Colonic mucosa (tissue), 4 donors: ENCODE data around the gene KCTD10. TPM values are rescaled to one million over a fixed set of nuclear protein-coding genes. Genes with fewer than 3 reads are reported as not detected.

ENCODE experiments used
- DNase-seq: peaks from one replicate; pipeline ENCODE4 v3.0.0-alpha.2; 2020
- H3K27ac ChIP-seq: fragments of 200-600 bp; one replicate; pipeline ENCODE4 v1.8.0; 2021
- H3K27me3 ChIP-seq: fragments of 200-600 bp; one replicate; pipeline ENCODE4 v1.8.0; 2021
- H3K36me3 ChIP-seq: fragments of 200-600 bp; one replicate; pipeline ENCODE4 v1.8.0; 2021
- H3K4me1 ChIP-seq: fragments of 200-600 bp; one replicate; pipeline ENCODE4 v1.8.0; 2021; ENCODE audit warnings: mild to moderate bottlenecking
- H3K4me3 ChIP-seq: fragments of 200-600 bp; one replicate; pipeline ENCODE4 v1.8.0; 2021
- H3K9ac ChIP-seq, 2 donors: one replicate each; pipeline ENCODE4 v1.7.0; 2013; ENCODE audit warnings: control low read depth in 2 of 2, low read depth in 2 of 2, low read length in 2 of 2
- H3K9me3 ChIP-seq: fragments of 200-600 bp; one replicate; pipeline ENCODE4 v1.8.0; 2021
- CTCF ChIP-seq: fragments of 200-600 bp; IDR thresholded peaks from one replicate; pipeline ENCODE4 v1.8.0; 2022; ENCODE audit warnings: antibody characterized with exemption, mild to moderate bottlenecking
- intact Hi-C: fragments of 100-400 bp; cut with DNase I; formaldehyde crosslinking; loops from one replicate; pipeline ENCODE4 v1.14.1; 2022
- total RNA-seq, 2 donors: library from RNA; stranded (reverse); fragmentation: NEBNext Ultra II Directional in 1 of 2; extraction: Animal tissue kit (Norgen Biotek cat#: 25700) in 1 of 2; gene quantifications; one replicate each; pipeline ENCODE4 v1.2.1, GENCODE V29; 2021
- donor health status: healthy.
- donor health status: DM: no; HTN: no; CAD: no.
- donor health status: DM: no; HTN: no; CAD: no.

Gene KCTD10
- total RNA-seq, 2 donors from 2014 or later: 50.3 to 74.8 TPM

GRCh38 chr12:109435428-109436187, 41.5 kb downstream of the KCTD10 start:
- intact Hi-C loops: no loop called here
- H3K27me3 ChIP-seq: no peaks in the 10 kb centered on the region
- TF ChIP-seq CTCF: no peak
- no peaks in the 10 kb centered on the region for H3K9me3 ChIP-seq
- DNase-seq: no peak
- H3K4me1 ChIP-seq: peaks cover 3% of the 10 kb centered on the region
- H3K36me3 ChIP-seq: no peaks in the 10 kb centered on the region
- H3K27ac ChIP-seq: no peak overlapping the region
- H3K4me3 ChIP-seq: no peak overlapping the region
- H3K9ac ChIP-seq: no peak overlapping the region

- Histone ChIP-seq H3K4me1 (peaks cover 3% of the 10 kb centered on the region), H3K27me3 (no peaks in the 10 kb centered on the region), H3K27ac (no peak overlapping the region), H3K9me3 (no peaks in the 10 kb centered on the region), H3K36me3 (no peaks in the 10 kb centered on the region), H3K4me3 (no peak overlapping the region), H3K9ac (no peak overlapping the region)
- intact Hi-C loops: loop anchor here (5.0 kb wide), 1 partner anchor 43 kb away; the partner anchor contains the start of genes KCTD10 and UBE3B
- DNase-seq: no peak
- TF ChIP-seq CTCF: no peak
Observed at GRCh38 chr12:109434582-109434981, 42.5 kb downstream of the KCTD10 start.

GRCh38 chr12:109433618-109434017, 43.5 kb downstream of the KCTD10 start:
- no peak overlapping the region for H3K9ac ChIP-seq
- H3K9me3 ChIP-seq: no peaks in the 10 kb centered on the region
- H3K4me3 ChIP-seq: no peak overlapping the region
- no peak overlapping the region for H3K27ac ChIP-seq
- intact Hi-C loops: loop anchor here (5.0 kb wide), 1 partner anchor 44 kb away; the partner anchor contains the start of genes KCTD10 and UBE3B
- no peak for DNase-seq
- no peak for TF ChIP-seq CTCF
- H3K27me3 ChIP-seq: no peaks in the 10 kb centered on the region
- H3K36me3 ChIP-seq: no peaks in the 10 kb centered on the region
- peaks cover 3% of the 10 kb centered on the region for H3K4me1 ChIP-seq

GRCh38 chr12:109432842-109433304, 44.2 kb downstream of the KCTD10 start:
- Histone ChIP-seq H3K27me3 (no peaks in the 10 kb centered on the region), H3K9me3 (no peaks in the 10 kb centered on the region), H3K4me1 (peaks cover 3% of the 10 kb centered on the region), H3K27ac (no peak overlapping the region), H3K4me3 (no peak overlapping the region), H3K9ac (no peak overlapping the region), H3K36me3 (no peaks in the 10 kb centered on the region)
- intact Hi-C loops: loop anchor here (5.0 kb wide), 1 partner anchor 44 kb away; the partner anchor contains the start of genes KCTD10 and UBE3B
- TF ChIP-seq CTCF: peak; percentile 90
- peak; percentile 96 for DNase-seq

- Histone ChIP-seq H3K9me3 (no peaks in the 10 kb centered on the region), H3K36me3 (no peaks in the 10 kb centered on the region), H3K27ac (no peak overlapping the region), H3K9ac (no peak overlapping the region), H3K4me3 (no peak overlapping the region), H3K27me3 (no peaks in the 10 kb centered on the region), H3K4me1 (peaks cover 3% of the 10 kb centered on the region)
- no peak for TF ChIP-seq CTCF
- no peak for DNase-seq
- intact Hi-C loops: loop anchor here (5.0 kb wide), 1 partner anchor 45 kb away; the partner anchor contains the start of genes KCTD10 and UBE3B
Observed at GRCh38 chr12:109432431-109432830, 44.7 kb downstream of the KCTD10 start.
